ENCODE measurements around the gene FLT3.
"Not testable (repeated sequence)": the region's sequence is repeated elsewhere in the genome, so short reads cannot be mapped to it uniquely, and the experiment has no call there.

The FLT3 gene

DNA sequence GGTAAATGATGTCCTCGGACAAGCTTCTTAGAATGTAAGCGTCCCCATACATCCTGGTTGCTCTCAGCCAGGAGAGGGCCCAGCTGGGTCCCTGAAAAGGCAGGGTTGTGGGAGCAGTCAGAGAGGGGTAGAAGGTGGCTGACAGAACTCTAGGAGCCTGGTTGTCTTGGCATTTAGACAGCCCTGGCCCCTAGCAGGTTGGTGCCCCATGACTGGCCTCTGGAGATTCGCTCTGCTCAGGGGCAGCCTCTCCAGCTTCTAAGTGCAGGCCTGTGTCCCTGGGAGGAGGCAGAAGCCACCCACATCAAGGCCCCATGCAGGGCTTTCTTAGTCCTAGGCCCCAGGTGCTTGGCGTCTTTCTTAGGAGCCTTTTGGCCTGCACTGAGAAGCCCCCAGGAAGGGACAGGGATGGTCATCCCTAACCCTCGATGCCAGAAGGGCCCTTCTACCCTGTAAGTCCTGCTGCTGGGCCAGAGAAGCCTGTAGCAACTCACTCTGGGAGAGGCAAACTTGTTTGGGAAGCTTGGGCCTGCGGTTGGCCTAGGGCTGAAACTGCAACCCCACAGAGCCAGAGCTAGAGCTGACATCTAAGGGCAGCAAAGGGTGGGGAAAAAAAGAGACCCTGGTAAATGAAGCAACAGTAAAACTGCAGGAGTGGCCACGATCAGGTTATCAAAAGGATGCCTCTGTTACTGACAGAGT lies 128.4 kb downstream of the FLT3 start:
- DNase-seq (ENCODE audit: low spot score) = no peak

DNA sequence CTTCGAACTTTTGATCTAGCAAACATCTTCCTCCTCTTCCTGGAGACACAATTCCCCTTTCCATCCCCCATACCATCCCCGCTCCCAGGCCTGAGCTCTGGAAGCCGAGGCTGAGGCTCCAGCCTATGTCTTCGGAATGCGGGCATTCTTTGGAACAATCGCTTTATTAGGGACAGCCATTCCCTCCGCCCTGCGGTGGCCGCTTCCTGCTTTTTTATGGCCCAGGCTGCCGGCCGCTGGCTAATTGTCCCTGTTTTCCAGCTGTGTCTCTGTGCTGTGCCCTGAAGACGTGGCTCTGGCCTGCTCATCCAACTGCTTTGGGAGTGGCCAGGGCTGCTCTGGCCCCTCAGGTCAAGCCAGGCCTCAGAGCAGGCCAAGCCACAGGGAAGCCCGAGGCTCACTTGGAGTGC lies 129.1 kb downstream of the FLT3 start:
- no peak for DNase-seq (ENCODE audit: low spot score)

GRCh38 chr13:27970382-27971235 lies 129.8 kb downstream of the FLT3 start:
- DNase-seq (ENCODE audit: low spot score) = no peak

DNA sequence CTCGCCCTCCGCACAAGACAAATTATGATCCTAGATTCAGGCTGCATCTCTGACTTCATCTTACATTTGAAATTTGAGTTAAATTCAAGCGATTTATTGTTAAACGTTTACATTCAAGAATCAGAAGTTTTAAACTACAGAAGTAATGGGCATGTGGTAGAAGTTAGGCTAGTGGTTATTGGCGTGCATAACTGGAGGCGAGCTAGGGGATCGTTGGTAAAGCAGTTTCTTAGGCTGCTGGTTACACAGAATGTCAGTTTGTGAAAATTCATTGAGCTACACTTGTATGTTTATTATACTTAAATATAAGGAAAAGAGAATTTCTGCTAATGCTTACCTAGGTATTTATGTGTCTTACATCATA lies 130.5 kb downstream of the FLT3 start:
- no peak for DNase-seq (ENCODE audit: low spot score)

- DNase-seq (ENCODE audit: low spot score) = no peak
Observed at GRCh38 chr13:27969082-27969865, 131.1 kb downstream of the FLT3 start, which contains the start of gene CDX2. TSS of gene CDX2 (minus strand) at chr13:27969315. CDS start at chr13:27969006, 309 bp downstream.

DNA sequence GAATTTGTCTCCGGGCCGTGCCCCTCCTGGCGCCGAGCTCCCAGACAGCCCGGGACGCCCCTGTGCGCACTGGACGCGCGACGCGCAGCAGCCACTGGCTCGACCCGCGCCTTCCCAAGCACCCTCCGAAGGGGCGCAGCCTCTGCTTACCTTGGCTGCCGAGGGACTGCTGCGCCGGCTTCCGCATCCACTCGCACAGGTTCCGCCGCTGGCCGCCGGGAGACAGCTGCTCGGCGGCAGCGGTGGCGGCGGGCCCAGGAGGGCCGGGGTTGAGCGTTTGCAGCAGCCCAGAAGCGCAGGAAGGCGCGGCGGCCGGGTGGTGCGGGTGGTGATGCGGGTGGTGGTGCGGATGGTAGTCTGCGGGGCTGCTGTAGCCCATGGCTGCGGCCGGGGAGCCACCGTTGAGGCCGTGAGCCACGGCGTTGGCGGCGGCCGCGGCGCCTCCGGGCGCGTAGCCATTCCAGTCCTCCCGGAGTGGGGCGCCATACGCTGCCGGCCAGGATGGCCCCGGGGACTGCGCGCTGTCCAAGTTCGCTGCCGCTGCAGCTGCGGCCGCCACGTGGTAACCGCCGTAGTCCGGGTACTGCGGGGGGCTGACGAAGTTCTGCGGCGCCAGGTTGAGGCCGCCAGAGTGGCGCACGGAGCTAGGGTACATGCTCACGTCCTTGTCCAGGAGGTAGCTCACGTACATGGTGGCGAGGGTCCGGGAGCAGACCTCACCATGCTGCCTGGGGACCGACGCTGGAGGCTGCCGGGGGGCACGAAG lies 131.9 kb downstream of the FLT3 start:
- no peak for DNase-seq (ENCODE audit: low spot score)

DNA sequence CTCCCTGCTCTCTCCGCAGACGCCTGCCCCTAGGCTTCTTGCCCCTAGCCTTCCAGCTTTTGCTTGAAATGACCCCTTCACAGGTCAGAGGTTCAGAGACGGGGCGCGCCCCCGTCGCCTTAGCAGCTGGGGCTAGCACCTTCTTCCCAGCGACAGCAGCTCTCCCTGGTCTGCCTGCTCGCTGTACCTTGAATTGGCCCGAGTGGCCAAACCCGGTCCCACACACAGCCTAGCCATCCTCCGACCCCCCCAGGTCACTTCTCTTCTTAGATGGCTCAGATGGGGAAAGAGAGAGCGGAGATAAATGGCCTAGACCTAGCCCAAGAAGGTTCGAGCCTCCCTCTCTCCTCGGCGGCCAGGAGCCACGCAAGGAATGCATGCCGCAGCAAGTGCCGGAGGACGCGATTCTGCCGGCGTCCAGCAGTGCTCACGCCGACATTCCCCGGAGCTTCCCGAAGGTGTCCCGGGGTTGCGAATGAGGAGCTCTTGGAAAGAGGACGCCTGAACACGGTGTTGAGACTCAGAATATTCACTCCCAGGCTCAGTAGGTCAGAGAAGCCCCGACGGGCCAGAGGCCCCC lies 132.6 kb downstream of the FLT3 start:
- DNase-seq (ENCODE audit: low spot score) = no peak

- DNase-seq (ENCODE audit: low spot score) = no peak
Observed at GRCh38 chr13:27967203-27967735, 133.1 kb downstream of the FLT3 start.

- DNase-seq (ENCODE audit: low spot score) = no peak
Observed at GRCh38 chr13:27966641-27967202, 133.7 kb downstream of the FLT3 start.

DNA sequence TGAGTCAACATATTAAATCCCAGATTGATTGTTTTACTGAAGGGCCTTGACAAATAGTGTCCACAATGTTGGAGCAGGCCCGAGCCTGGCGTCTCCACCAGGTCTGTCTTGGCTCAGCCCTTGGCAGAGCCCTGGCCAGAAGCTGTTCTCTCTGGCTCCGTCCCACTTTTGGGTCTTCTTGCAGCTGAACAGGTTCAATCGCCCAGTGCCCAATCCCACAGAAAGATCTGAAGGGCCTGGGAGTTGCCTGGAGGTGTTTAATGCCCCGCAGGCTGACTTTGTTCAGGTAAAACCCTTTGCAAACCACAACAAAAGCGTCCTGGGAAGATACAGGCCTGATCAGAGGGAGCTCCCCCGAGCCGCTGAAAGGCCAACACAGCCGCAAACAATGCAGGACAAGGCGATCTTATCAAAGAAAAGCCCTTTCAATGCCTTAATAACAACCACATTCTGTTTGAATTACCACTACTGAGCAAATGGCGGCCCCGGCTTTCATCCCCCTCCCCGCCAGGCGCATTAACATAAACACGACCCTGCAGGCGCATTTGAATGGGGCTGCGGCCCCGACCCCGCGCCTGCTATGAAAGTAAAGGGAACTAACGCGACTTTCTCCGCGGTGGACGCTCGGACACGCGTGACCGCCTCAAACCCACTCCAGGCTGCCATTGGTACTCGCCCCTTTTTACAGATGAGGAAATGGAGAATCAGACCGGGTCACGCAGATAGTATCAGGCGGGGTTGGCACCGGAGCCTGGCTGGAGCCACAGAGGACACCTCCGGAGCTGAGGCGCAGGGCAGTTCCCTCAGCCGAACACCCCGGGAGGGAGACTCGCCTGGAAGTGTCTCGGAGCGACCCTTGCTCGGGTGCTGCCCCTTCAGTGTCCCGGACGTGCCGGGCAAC lies 134.4 kb downstream of the FLT3 start:
- DNase-seq (ENCODE audit: low spot score) = no peak

DNA sequence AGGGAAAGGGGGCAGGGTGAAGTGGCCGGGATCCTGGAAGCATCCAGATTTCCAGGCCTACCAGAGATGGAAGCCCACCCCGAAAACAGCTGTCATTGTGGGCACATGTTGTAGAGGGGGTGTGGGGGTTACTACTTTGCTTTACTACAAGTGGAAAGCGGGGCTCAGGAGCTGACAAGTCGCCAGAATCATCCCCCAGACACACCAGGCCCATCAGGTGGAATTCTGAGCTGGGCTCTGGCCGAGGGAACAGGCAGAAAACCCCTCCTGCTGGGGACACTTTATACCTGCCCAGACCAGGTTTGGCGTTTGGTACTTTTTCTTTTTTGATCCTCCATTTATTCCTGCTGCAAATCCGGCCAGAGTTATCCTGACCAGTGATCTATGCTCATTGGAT lies 135.0 kb downstream of the FLT3 start:
- DNase-seq (ENCODE audit: low spot score) = no peak

- no peak for DNase-seq (ENCODE audit: low spot score)
Observed at GRCh38 chr13:27964741-27965323, 135.5 kb downstream of the FLT3 start.

GRCh38 chr13:27964206-27964605 lies 136.2 kb downstream of the FLT3 start:
- DNase-seq (ENCODE audit: low spot score) = not testable (repeated sequence)

DNA sequence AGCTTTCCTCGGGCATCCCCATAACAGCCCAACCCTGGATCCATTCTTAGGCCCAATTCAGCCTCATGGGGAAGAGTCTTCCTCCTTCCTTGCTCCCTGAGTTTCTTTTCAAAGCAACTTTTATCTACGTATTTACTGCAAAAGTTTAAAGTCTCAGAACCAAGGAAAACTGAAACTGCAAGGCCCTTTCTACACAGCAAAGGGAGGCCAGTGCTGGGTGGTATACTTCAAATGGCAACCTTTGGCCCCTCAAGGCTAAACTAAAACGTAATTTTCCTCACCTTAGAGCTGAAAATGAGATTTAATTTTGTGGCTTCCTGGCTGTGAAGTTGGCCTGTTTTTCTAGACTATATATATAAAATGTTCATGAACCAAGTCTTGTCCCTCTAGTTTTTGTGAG lies 136.9 kb downstream of the FLT3 start:
- DNase-seq (ENCODE audit: low spot score) = no peak

- DNase-seq (ENCODE audit: low spot score) = no peak
Observed at GRCh38 chr13:27962982-27963381, 137.4 kb downstream of the FLT3 start.

DNA sequence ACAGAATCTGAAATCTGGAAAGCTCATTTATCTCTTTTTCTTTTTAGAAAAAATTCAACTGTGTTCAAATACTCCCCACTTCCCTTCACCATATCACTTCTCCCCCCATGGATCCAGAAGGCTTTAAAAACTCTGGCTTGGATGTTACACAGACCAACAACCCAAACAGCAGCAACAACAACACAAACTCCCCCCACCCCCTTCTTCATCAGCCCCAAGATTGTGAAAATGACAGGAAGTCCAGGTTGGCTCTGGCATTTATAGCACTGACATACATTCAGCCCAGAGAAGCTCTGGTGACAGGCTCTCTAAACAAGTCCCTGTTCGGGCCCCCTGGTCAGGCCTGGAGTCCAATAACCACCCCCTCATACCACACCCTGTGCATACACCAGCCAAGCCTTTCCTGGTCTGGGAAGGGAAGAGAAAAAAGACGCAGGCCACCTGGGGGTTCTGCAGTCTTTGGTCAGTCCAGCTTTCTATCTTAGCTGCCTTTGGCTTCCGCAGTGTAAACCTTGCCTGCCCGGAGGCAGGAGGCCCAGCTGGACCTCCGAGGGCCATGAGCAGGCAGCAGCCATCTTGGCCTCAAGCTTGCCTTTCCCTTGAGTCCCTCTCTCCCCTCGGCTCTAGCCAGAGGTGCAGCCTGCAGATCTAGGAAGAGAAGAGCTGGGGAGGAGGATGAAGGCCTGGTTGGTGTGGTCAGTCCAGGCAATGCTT lies 138.1 kb downstream of the FLT3 start:
- no peak for DNase-seq (ENCODE audit: low spot score)

DNA sequence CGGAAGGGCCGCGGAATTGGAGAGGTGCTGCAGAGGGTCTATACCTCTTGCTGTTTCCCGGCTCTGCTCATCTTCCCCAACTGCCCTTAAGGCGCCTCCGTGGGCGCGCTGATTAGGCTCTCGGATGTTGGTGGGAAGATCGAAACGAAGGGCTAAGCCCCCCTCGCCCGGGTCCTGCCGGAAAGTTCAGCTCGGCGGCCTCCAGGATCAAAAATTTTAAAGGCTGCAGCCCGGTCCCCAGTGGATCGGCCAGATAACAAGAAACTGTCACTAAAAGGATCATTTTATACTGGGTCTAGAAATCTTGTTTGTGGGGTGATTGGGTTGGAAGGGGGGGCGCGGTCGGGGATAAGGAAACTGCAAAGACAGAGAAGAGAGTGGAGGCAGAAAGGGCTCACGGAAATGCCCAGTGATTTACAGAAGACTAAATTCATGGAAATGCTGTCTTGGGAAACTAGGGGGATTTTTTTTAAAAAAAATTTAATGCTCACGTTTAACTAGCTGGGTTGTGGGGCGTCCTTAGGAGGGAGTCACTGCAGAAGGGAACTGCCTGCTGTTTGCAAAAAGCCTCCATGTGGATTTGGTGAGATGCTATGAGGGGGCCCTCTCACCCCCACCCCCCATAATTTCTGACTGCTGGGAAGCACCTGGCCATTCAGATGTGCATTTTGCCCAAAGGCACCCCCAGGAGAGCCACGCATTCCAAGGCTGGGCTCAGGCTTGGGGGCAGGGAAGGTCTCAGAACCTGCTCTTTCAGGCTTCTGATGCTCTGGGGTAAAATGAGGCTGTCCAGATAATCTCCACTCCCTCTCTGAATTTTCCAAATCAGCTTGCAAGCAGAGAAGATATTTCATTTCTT lies 138.9 kb downstream of the FLT3 start:
- no peak for DNase-seq (ENCODE audit: low spot score)
